ACHN (cell line): ENCODE results near the gene ART3.
"Not testable (repeated sequence)": the region's sequence is repeated elsewhere in the genome, so short reads cannot be mapped to it uniquely, and the experiment has no call there.

Source experiments
- DNase-seq: peaks from one replicate; pipeline ENCODE4 v3.0.0-alpha.2; 2015
- in situ Hi-C: cut with HindIII; loops from 2 replicates; pipeline ENCODE4 v1.10.0; 2017; ENCODE audit warnings: low sequenced_read_pairs, low pct_ligation_motif_present, low pct_unique_long_range_greater_than_20kb

Gene ART3, protein sequence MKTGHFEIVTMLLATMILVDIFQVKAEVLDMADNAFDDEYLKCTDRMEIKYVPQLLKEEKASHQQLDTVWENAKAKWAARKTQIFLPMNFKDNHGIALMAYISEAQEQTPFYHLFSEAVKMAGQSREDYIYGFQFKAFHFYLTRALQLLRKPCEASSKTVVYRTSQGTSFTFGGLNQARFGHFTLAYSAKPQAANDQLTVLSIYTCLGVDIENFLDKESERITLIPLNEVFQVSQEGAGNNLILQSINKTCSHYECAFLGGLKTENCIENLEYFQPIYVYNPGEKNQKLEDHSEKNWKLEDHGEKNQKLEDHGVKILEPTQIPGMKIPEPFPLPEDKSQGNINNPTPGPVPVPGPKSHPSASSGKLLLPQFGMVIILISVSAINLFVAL

DNA sequence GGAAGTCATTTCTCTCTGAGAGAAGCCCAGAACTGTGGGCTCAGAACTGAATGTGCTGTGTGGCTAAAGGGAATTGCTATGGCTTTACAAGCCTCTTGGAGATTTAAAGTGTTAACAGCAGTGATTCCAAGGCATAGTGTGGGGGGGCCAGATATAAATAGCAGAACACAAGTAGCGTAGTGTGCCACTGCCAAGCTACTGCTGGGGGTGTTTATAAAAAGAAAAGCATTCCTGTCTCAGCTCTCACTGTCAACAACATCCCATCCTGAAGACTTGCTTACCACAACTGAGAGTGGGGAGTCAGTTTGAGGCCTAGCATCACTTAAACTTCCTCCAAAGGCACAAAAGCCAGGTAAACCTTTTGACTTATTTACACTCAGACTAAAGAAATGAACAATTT lies at the start of gene ART3:
ART3 (plus strand) TSS at position 242 of the 400 bp plus-strand sequence. CDS start 1,181 bp downstream, outside the sequence.
- in situ Hi-C loops: no loop called here
- no peak for DNase-seq

DNA sequence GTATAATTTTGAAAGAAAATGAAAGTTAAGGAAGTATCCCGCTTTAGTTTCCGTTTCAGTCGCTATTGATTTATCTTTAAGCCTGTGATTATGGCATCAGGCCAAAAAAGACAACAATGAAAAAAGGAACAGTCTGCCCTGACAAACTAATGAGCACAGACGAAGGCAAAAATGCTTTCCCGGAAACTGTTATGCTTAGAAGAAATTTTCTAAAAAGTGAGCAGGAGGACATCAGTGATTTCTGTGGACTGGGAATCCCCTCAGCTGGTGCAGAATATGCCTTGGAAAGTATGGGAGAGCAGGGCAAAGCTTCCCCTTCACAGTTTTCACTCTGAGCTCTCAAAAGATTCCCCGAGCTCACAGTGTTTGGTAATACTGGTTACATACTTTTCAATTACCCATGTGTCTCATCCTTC lies 46.2 kb upstream of the ART3 start:
- DNase-seq: peak; percentile 9
- in situ Hi-C loops: no loop called here

DNA sequence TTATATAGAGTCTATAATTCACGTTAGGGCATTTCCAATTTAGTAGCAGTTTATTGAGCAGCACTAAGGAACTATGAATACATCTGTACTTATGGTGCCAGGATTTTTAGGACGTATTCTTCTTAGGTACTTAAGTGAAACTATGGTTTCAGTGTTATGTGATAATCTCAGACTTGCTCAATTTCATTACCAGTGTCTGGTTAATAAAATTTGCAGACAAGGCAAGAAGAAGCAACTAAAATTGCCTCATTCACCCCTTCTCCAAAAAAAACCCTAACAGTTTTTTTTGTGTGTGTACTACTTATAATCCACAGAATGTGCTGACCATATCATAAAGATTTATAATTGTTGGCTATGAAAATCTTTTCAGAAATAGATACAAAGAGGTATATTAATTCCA lies 45.2 kb upstream of the ART3 start:
- in situ Hi-C loops: no loop called here
- no peak for DNase-seq

DNA sequence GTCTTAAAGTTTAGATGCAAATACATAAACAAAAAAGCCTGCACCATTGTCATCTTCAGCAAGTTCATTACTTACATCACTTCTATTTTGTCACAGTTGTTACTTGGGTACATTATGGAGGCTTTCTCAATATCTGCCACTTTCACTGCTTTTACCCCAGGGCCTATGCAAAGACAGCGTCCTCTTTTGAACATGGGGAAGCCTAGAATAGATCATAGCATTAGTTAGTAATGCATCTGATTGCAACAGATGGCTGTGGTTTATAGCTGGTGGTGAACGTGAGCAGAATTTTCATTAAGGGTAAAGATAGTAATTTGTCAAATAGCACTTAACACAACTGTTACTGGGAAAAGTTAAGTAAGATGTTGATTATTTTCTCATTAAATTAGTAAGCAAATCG lies 39.4 kb upstream of the ART3 start:
- DNase-seq: no peak
- in situ Hi-C loops: no loop called here

DNA sequence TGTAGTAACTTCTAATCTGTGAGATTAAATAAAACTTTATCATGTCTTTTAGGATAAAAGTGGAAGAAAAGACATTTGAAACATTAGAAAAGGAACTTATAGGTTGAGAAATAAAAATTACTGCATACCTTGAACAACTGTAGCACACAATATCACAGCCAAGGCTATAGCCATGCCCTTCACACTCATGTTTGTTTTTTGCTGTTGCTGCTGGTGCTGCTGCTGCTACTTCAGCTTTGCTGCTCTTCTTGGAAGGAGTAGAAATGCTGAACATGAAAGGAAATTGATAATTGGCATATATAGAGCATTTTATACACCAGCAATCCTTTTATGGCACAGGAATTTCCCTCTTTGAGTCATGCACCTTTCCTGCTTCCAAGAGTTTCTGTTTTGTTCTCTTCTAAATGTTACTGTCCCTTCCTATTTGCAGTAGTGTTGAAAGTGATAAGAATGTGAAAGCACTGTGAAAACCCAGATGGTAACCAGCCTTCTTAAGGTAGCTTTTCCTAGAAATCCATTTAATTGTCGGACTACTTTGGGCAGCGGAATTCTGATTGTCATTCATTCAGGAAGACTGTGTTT lies 38.6 kb upstream of the ART3 start, which contains the start of gene CXCL11:
CXCL11 (minus strand) TSS at position 272 of the 582 bp plus-strand sequence; CDS start at position 189, 83 bp downstream.
- in situ Hi-C loops: no loop called here
- no peak for DNase-seq

DNA sequence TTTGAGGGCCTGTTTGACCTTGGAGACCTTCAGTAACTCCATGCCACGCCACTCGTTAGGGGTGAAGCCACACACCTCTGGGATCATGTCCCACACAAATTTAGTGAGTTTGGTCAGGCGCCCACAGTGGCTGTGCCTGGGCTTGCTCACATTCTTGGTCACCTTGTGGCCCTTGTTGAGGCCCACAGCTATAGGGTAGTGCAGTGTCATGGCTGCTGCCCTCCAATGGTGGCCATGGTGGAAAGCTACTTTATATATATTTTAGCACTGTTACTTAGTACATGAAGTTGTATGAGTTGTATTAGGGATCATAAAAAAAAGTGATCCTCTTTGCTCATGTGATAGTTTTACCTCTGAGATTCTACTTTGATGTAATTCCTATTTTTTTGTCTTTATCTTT lies 37.7 kb upstream of the ART3 start:
- in situ Hi-C loops: no loop called here
- DNase-seq: no peak

DNA sequence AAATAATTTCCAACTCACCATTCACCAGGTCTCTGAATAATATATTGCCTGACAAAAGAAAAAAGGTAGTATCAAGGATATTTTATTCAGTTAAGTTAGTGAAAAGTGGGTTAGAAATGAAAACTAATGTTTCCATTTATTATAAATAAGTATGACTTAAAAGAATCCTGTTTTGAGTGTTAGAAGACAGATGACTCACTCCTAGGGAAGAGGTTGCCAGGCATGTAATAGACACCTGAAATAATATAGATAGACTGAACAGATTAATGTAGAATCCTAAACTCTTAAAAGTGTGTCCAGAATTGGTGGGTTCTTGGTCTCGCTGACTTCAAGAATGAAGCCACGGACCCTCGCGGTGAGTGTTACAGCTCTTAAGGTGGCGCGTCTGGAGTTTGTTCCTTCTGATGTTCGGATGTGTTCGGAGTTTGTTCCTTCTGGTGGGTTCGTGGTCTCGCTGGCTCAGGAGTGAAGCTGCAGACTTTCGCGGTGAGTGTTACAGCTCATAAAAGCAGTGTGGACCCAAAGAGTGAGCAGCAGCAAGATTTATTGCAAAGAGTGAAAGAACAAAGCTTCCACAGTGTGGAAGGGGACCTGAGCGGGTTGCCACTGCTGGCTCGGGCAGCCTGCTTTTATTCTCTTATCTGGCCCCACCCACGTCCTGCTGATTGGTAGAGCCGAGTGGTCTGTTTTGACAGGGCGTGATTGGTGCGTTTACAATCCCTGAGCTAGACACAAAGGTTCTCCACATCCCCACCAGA lies 32.1 kb upstream of the ART3 start:
- in situ Hi-C loops, DNase-seq: not testable (repeated sequence)

DNA sequence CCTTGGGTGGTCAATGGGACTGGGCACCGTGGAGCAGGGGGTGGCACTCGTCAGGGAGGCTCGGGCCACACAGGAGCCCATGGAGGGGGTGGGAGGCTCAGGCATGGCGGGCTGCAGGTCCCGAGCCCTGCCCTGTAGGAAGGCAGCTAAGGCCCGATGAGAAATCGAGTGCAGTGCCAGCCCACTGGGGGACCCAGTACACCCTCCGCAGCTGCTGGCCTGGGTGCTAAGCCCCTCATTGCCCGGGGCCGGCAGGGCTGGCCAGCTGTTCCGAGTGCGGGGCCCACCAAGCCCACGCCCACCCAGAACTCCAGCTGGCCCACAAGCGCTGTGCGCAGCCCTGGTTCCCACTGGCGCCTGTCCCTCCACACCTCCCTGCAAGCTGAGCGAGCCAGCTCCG lies 31.2 kb upstream of the ART3 start:
- DNase-seq, in situ Hi-C loops: not testable (repeated sequence)

DNA sequence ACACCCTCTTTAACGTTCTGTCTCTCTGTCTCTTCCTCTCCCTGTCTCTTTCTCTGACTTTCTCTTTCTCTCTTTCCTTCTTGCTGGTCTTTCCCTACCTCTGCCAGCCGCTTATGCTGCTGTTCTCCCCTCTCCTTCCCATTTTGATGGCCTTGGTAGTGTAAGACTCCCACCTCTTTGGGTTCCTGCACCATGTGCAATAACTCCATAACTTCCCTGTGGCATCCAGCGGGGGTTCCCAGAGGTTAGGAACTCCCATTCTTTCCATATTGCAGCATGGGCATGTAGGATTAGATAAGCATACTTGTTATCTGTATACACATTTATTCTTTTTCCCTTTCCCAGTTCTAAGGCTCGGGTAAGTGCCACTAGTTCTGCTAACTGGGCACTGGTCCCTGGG lies 29.8 kb upstream of the ART3 start:
- in situ Hi-C loops, DNase-seq: not testable (repeated sequence)

DNA sequence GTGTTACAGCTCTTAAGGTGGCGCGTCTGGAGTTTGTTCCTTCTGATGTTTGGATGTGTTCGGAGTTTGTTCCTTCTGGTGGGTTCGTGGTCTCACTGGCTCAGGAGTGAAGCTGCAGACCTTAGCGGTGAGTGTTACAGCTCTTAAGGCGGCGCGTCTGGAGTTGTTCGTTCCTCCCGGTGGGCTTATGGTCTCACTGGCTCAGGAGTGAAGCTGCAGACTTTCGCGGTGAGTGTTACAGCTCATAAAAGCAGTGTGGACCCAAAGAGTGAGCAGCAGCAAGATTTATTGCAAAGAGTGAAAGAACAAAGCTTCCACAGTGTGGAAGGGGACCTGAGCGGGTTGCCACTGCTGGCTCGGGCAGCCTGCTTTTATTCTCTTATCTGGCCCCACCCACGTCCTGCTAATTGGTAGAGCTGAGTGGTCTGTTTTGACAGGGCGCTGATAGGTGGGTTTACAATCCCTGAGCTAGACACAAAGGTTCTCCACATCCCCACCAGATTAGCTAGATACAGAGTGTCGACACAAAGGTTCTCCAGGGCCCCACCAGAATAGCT lies 24.6 kb upstream of the ART3 start:
- in situ Hi-C loops, DNase-seq: not testable (repeated sequence)

DNA sequence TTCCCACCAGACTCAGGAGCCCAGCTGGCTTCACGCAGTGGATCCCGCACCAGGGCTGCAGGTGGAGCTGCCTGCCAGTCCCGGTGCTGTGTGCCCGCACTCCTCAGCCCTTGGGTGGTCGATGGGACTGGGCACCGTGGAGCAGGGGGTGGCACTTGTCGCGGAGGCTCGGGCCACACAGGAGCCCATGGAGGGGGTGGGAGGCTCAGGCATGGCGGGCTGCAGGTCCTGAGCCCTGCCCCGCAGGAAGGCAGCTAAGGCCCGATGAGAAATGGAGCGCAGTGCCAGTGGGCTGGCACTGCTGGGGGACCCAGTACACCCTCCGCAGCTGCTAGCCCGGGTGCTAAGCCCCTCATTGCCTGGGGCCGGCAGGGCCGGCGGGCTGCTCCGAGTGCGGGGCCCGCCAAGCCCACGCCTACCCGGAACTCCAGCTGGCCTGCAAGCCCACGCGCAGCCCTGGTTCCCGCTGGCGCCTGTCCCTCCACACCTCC lies 23.9 kb upstream of the ART3 start:
- in situ Hi-C loops, DNase-seq: not testable (repeated sequence)

DNA sequence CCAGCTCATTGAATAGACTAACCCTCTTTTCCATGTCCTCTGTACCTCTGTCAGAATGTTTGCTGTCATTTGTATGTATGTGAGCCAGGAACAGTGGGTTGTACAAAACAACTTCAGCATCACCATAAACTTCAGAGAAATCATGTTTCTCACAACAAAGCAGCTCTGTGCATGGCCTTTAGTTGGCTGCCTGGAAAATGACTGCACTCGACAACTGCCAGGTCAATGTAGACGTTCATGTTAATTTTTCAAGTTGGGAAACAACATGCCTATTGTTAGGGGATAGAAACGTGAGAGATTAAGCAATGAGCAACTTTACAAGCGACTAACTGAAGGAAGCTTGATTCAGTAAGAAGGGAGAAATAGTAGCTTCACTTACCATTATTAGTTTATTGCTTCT lies 20.8 kb upstream of the ART3 start:
- in situ Hi-C loops: no loop called here

DNA sequence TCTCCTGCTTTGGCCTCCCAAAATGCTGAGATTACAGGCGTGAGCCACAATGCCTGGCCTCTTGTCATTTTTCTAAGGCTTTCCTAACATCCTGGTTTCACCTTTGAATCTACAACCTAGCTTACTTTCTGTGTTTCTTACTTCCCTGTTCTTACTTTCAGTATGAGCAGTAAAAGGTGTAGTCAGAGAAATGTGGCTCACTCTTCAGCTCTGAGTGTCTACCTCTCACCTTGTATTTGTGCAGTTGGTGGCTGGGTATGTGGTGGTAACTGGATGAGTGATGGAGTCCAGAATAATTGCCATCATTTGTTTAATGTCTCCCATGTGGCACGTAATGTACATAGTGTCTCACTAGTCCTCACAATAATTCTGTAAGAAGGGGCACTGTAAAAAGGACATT lies 19.5 kb upstream of the ART3 start:
- no peak for DNase-seq
- in situ Hi-C loops: no loop called here

More for the DNA sequence above, 20.8 kb upstream of the ART3 start:
- no peak for DNase-seq

DNA sequence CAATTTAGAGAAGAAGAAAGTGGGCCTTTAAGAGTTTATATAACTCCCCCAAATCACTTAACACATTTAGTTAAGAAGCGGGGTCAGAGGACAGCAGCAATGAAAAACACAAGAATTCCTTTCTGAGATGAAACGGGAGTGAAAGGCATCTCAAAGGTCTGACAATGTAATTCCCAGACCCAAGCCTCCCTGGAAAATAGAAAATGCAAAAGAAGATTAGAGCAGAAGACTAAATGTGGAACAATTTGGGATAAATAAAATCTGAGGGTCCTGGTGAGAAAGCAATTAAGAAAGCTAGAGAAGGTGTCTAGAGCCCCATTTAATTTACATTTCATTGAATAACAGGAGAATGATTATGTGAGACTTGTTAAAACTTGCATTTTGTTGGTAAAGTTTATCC lies 19.1 kb upstream of the ART3 start:
- no peak for DNase-seq

DNA sequence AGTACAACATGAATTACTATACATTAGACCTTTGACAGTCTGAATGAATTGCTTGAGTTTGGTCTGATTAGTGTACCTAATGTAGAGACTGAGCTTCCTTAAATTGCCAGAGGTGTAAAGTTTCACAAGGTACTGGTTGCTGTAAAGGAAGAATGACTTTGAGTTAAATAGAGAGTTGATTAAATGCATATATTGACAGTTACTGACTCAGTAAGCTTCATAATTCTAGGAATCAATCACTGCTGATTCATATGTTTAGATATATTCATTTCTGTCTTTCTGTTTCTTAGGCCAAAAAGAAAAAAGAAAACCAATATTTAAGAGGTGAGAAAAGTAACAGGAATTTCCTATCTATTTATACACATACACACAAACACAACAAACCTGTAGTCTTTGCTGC lies 16.2 kb upstream of the ART3 start:
- DNase-seq: no peak
- in situ Hi-C loops: no loop called here

More for the DNA sequence above, 19.1 kb upstream of the ART3 start:
- in situ Hi-C loops: no loop called here

DNA sequence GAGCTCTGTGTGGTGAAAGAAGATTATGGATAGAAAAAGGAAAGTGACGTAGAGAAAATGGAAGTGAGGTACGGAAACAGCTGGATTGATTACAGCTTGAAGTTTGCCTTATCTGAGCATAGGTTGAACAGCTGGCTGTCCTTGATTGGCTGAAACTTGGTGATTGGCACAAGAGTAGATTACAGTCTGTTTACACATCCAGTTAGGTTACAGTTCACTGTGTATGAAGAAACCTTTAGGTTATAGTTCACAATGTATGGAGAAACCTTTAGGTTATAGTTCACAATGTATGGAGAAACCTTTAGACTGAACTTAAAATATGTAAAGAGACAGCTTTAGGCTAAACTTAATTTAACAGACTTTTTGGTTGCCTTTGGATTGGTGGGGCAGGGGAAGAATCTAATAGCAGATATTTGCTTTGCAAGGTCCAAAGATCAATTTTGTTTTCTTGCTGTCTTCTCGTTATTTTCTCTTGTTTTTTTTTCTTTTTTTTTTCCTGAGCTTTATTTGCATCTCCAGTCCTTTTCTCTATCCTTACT lies 15.6 kb upstream of the ART3 start:
- in situ Hi-C loops: no loop called here
- no peak for DNase-seq

DNA sequence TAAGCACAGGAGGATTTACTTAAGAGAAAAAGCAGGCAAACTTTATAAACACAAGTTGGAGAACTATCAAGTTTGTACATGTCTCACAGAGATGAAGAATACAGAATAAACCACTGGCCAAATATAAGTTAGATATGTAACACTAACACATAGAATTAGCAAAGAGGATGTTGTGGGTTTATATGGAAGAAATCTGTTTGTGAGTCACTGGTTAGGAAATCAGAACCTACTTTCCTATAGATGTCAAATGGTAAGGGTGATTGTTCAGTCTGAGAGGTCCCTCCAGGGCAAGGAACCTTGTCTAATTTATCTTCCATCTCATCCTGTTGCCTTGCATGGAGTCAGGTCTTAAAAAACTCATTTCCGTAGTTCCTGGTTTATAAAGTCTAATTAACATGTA lies 14.8 kb upstream of the ART3 start:
- DNase-seq: no peak
- in situ Hi-C loops: no loop called here

DNA sequence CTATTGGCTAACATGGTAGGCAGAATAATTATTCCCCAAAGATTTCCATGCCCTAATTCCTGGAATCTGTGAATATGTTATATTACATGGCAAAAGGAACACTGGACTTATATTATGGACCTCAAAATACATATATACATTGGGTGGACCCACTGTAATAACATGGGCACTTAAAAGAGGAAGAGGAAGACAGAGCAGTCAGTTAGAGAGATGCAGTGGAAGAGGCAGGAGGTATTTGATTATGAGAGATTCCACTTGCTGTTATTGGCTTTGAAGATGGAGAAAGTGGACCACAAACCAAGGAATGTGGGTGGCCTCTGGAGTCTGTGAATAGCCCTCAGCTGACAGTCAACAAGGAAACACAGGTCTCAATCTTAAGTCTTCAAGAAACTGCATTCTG lies 14.0 kb upstream of the ART3 start:
- in situ Hi-C loops: no loop called here
- DNase-seq: no peak

DNA sequence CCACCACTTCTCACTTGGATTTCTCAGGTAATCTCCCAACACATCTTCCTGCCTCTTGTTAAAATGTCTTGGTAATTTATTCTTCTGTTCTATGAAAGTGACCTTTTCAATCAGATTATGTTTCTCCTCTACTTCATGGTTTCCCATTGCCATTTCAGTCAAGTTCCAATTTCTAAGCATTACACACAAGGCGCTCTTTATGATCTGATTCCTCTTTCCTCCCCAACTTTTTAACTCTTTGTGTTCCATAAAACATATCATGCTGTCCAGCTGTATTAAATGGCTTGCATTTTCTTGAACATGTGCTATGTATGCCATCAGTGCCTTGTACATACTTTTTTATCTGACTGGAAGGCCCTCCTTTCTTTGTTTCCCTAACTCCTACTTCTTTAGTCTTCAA lies 13.1 kb upstream of the ART3 start:
- in situ Hi-C loops: no loop called here
- DNase-seq: no peak
